Endothelial cell of hepatic sinusoid (primary cell): ENCODE results near the gene CATSPER2.
"Not testable (repeated sequence)": the region's sequence is repeated elsewhere in the genome, so short reads cannot be mapped to it uniquely, and the experiment has no call there.

Source experiments
- in situ Hi-C: cut with HindIII; loops from 2 replicates; pipeline ENCODE4 v1.10.0; 2017; ENCODE audit warnings: low sequenced_read_pairs

The CATSPER2 gene

GRCh38 chr15:43593328-43594190 lies 55.1 kb downstream of the CATSPER2 start, which contains the start of gene CKMT1B:
CKMT1B (plus strand) TSS chr15:43594027; CDS start chr15:43594219, 192 bp downstream.
- in situ Hi-C loops = not testable (repeated sequence)

- in situ Hi-C loops = not testable (repeated sequence)
Measured at GRCh38 chr15:43592841-43593240, 55.8 kb downstream of the CATSPER2 start.

- in situ Hi-C loops = not testable (repeated sequence)
Measured at GRCh38 chr15:43589778-43590466, 58.7 kb downstream of the CATSPER2 start, which contains the start of gene PPIP5K1. PPIP5K1 (minus strand) TSS chr15:43590208; CDS start chr15:43584504, 5,704 bp downstream.
